ENCODE results near the gene HERC6.
A peak's percentile ranks its signal among the peaks of the same experiment; 100 is the strongest.
"Not testable (repeated sequence)": the region's sequence is repeated elsewhere in the genome, so short reads cannot be mapped to it uniquely, and the experiment has no call there.

Gene HERC6

DNA sequence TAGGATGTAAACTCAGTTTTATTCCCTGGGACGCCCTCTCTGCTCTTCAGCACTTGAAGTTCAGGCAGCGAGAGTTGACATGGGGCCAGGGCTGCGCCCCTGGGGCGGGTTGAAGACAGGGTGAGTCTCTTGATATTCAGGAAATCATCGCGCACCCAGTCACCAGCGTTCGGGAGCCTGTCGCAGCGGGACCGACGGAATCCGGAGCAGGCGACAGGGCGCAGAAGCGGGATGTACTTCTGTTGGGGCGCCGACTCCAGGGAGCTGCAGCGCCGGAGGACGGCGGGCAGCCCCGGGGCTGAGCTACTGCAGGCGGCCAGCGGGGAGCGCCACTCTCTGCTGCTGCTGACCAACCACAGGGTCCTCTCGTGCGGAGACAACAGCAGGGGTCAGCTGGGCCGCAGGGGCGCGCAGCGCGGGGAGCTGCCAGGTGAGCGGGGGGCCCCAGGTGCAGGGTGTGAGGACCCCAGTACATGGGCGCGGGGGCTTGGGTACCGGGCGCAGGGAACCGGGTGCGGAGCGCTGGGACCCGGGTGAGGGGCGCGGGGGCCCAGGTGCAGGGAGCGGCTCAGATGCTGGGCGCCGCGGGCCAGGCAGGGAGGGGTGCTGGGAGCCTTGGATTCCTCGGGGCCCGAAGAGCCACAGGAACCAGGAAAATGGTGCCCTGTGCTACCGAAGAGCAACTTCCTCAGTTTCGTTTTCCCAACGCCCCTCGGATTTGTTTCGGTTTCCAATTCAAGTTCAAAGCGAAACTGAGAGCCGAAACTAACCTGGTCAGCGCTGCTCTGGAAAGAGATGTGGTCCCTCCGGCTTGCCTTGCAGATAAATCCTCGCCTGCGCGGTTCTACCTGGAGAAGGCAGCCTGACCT is at the start of gene HERC6:
Gene HERC6 (plus strand): TSS at position 162 of the 869 bp plus-strand sequence. CDS start 70 bp downstream, at position 232.
- DNase-seq (peak; percentile 78), ATAC-seq (peak; percentile 60)

DNA sequence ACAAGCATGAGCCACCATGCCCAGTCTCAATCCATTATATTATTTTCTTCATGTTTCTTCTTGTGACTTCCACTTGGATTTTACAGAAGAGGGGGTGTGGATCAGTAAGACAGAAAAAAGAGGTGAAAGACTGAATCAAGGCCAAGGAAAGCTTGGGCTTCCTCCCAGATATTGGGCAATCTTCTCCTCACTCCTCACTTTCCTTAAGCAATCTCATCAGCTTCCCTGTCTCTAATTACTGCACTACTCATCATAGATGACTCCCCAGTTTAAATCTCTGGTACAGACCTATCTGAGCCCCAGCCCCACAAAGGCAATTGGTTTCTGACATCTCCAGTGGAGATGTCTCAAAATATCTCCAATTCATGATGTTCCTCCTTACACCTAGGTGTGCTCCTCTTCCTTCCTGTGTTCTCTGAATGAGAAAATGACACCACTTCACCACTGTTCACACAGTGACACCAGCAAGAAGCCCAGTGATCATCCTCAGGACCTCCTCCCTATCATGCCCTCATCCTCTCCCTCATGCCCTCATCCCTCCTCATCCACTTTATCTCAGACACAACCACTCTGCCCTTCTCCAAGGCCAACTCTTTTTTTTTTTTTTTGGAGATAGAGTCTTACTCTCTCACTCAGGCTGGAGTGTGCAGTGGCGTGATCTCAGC is 44.8 kb upstream of the HERC6 start:
- no peak for DNase-seq
- no peak for ATAC-seq

DNA sequence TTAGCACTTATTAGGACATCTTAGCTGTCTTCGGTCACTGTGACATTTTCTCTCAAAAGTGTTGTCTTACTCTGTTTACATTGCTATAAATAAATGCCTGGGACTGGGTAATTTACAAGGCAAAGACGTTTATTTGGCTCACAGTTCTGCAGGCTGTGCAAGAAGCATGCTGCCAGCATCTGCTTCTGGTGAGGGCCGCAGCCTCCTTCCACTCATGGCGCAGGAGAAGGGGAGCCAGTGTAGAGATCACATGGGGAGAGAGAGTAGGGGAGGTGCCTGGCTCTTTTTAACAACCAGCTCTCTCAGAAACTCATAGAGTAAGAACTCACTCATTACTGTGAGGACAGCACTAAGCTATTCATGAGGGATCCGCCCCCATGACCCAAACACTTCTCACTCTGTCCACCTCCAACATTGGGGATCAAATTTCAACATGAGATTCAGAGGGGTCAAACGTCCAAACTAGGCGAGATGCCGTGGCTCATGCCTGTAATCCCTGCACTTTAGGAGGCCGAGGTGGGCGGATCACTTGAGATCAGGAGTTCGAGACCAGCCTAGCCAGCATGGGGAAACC is 43.5 kb upstream of the HERC6 start:
- DNase-seq: no peak
- ATAC-seq: no peak

DNA sequence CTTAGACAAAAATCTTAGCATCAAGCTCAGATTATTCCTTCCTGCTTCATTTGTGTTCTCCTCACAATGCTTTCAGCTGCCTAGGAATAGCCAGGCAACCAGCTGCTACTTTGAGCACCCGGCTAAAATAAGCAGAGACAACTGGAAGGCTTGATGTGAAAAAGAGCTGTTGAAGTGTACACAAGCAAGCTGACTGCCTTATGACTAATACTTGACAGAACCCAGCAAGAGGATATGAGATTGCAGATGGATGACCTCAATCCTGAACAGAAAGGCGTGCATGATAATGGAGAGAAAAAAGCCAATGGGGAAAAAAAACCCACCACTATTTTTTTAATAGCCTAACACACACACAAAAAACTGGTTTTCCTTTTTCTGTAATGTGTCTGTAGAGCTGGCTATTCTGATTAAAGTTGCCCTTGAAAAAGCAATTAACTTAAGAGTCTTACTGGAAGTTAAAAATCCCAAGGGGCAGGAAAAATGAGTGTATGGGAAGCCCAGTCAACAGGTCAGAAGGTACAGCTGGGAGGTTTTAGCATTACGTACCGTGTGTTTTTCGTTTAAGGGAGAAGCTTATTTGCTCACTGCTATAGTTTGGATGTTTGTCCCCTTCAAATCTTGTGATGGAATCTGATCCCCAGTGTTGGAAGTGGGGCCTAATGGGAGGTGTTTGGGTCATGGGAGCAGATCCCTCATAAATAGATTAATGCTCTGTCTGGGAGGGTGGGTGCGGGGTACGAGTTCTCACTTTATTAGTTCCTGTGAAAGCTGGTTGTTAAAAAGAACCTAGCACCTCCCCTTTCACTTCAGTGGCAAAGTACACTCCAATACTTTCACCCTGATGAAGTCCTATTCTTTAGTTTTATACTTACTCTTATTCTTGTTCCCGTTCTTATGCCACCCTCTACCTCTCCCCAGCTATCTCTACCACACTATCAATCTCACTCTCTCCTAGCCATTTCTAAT is 37.1 kb upstream of the HERC6 start:
- DNase-seq (no peak), ATAC-seq (no peak)

DNA sequence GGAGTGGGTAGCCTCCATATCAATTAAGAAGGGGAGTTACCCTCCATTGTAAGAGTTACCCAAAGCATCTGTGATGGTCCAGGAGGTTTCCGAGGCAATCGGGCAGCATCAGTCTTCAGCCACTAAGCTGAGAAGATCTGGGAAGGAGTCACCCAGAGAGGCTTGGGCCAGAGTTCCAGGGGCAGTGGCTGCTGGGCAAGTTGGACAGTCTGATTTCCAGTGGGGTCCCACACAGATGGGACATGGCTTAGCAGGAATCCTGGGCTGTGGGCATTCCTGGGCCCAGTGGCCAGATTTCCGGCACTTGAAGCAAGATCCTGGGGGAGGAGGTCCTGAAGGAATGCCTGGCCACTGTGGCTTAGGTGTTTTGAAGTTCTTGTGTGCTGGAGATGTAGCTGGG is 31.8 kb upstream of the HERC6 start:
- not testable (repeated sequence) for ATAC-seq

DNA sequence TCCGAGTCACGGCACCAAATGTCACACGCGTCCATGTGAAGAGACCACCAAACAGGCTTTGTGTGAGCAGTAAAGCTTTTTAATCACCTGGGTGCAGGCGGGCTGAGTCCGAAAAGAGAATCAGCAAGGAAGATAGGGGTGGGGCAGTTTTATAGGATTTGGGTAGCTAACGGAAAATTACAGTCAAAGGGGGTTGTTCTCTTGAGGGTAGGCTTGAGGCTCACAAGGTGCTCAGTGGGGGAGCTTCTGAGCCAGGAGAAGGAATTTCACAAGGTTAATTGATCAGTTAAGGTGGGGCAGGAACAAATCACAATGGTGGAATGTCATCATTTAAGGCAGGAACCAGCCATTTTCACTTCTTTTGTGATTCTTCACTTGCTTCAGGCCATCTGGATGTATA is 29.9 kb upstream of the HERC6 start:
- not testable (repeated sequence) for ATAC-seq, DNase-seq

More for the DNA sequence above, 31.8 kb upstream of the HERC6 start:
- DNase-seq: not testable (repeated sequence)

DNA sequence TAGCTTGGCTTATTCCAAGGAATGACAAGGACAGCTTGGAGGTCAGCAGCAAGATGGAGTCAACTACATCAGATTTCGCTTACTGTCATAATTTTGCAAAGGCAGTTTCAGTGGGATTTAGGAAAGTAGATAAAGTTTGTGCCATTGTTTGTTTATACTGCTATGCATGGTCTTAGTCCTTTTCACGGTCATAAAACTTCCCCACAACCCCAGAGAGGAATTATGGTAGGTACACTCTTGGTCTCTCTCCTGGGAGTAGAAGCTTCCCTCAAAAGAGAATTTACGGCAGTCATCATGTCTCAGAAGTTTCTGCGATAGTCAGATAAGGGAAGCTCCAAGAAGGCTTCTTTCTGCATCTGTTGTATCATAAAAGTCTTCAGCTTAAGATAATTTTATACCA is 27.9 kb upstream of the HERC6 start:
- ATAC-seq (no peak), DNase-seq (no peak)

DNA sequence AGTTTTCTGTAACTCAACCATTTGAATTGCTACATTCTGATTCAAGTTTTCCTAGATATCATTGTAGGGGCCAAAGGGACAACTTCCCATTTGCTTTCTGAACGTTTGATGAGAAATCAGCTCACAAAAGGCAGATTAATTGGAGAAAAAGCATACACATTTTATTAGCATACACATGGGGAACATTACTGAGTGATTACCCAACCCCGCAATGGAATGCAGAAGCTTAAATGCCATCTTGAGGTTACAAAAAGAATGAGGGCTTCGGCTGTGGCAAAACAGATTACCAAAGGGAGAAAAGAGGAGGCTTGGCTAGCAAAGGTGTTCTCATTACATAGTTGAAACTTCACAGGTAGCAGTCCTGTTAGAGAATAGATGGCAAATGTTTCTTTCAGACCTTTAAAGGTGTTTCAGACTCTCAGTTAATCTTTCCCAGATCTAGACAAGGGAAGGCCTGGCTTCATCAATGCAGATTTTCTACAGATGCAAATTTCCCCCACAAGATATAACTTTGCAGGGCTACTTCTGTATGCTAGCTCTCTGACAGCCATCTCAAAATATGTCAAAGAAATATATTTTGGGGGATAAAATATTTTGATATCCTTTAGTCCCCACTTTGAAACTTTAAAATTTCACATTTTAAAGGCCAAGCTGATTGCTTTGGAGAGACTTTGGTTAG is 26.5 kb upstream of the HERC6 start:
- no peak for ATAC-seq
- DNase-seq: no peak

DNA sequence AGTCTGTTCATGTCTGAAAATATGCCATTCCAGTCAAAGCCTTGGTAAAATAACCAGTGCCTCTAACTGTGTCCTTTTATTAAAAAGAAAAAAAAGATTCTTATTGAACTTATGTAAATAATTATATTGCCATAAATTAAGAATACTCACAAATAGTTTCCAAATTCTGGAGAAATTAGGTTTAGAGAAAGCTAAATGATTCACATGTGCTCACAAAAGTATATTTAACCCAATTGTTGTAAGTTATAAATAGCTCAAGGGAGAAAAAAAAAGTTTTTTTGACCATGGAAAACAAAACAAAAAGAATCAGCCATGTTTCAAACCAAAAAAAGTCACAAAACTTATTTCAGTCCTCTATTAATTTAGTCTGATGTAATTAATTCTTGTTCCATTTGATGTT is 25.3 kb upstream of the HERC6 start:
- no peak for ATAC-seq
- no peak for DNase-seq

DNA sequence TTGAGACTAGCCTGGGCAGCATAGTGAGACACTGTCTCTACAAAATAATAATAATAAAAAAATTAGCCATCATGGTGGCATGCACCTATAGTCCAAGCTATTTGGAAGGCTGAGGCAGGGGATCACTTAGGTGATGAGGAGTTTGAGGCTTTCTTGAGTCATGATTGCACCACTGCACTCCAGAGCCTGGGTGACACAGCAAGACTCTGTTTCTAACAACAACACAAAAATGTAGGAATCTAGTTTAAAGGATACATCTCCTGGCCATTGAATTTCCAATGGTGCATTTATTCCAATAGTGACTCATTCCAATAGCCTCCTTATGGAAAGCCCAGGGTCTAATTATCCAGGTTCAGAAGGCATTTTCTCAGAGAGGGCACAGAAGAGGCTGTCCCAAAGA is 21.9 kb upstream of the HERC6 start:
- DNase-seq (no peak), ATAC-seq (no peak)

DNA sequence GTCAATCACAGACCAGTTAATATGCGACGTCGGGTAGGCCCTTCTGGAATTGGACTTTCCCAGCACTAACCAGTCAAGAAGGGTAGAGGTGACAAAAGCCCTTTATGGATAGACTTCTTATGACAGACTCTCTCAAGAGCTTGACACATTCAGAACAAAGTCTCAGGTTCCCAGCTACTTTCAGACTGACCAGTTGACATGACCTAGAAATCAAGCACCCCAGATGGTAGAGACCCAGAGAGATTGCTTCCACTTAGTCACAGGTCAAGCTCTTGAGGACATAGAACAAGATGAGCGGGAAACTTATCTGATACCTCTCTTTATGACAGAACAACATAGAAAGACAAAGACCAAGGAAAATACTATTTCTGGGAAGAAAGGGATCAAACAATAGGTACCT is 21.4 kb upstream of the HERC6 start:
- no peak for ATAC-seq

DNA sequence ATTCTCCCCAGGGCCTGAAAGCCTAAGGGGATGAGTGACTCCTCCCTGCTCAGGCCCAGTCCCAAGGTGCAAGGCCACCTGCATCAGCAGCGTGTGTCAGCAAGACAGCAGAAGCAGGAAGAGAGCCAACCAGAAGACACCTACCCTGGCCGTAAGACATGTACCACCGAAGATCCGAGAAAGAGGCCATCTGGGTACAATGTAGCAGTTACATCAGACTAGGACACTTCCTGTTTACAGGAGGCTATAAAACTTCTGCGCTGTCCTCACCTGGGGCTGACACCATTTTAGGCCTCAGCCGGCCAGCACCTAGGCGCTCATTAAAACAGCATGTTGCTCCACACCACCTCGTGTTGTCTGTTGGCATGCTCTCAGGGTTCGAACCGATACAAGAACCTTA is 19.1 kb upstream of the HERC6 start:
- ATAC-seq (no peak), DNase-seq (no peak)

More for the DNA sequence above, 21.4 kb upstream of the HERC6 start:
- DNase-seq: no peak

DNA sequence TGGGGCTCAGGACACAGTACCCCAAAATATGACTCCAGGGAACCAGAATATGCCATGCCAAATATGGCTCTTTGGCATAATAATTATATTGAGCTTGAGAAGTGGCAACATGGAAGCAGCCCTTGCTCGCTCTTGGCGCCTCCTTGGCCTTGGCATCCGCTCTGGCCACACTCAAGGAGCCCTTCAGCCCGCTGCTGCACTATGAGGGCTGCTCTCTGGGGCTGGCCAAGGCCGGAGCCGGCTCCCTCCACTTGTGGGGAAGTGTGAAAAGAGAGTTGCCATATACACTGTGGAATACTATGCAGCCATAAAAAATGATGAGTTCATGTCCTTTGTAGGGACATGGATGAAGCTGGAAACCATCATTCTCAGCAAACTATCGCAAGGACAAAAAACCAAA is 18.4 kb upstream of the HERC6 start:
- ATAC-seq (no peak), DNase-seq (no peak)

DNA sequence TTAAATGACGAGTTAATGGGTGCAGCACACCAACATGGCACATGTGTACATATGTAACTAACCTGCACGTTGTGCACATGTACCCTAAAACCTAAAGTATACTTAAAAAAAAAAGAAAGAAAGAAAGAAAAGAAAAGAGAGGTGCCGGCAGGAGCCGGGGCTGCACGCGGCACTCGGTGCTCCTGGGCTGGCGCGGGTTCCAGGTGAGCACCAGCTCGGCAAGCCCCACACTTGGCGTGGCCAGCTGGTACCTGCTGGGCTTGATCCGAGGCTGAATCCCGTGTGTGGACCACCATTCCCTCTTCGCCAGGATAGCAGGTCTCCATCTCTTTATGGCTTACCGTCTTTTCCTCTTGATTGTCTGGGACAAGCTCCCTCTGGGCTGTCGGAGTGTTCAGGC is 17.9 kb upstream of the HERC6 start:
- ATAC-seq (no peak), DNase-seq (no peak)

DNA sequence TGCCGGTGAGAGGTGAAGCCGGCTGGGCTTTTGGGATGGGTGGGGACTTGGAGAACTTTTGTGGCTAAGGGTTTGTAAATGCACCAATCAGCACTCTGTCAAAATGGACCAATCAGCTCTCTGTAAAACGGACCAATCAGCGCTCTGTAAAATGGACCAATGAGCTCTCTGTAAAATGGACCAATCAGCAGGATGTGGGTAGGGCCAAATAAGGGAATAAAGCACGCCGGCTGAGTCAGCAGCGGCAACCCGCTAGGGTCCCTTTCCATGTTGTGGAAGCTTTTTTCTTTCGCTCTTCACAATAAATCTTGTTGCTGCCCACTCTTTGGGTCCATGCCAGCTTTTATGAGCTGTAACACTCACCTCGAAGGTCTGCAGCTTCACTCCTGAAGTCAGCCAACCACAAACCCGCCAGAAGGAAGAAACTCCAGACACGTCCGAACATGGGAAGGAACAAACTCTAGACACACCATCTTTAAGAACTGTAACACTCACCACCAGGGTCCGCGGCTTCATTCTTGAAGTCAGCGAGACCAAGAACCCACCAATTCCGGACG is 17.4 kb upstream of the HERC6 start:
- ATAC-seq, DNase-seq: not testable (repeated sequence)

DNA sequence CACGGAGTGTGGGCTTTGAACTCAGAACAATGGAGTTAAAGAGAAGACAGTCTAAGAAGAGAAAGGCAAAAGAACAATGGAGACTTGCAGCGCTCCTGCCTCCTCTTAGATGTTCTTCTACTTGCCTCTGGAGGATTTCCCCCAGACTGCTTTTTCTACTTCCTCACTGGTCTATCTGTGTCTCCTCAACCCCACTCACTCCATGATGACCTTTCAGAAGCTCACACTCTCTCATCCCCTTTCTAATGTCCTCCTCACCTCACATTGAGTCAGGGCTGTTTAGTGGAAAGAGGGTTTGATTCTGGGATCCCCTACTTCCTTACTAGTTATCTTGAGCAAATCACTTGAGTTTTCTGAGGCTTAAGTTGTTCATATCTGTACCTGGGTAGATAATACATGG is 12.2 kb upstream of the HERC6 start:
- ATAC-seq: peak; percentile 68

DNA sequence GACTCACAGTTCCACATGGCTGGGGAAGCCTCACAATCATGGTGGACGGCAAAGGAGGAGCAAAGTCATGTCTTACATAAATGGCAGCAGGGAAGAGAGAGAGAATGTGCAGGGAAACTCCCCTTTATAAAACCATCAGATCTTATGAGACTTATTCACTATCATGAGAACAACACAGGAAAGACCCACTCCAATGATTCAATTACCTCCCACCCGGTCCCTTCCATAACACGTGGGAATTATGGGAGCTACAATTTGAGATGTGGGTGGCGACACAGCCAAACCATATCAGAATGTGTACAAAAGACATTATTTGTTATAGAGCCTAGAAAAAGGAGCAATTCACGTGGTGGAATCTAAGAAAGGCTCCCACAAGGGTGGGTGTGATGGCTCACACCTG is 10.8 kb upstream of the HERC6 start:
- ATAC-seq (no peak), DNase-seq (no peak)

More for the DNA sequence above, 12.2 kb upstream of the HERC6 start:
- DNase-seq: no peak

DNA sequence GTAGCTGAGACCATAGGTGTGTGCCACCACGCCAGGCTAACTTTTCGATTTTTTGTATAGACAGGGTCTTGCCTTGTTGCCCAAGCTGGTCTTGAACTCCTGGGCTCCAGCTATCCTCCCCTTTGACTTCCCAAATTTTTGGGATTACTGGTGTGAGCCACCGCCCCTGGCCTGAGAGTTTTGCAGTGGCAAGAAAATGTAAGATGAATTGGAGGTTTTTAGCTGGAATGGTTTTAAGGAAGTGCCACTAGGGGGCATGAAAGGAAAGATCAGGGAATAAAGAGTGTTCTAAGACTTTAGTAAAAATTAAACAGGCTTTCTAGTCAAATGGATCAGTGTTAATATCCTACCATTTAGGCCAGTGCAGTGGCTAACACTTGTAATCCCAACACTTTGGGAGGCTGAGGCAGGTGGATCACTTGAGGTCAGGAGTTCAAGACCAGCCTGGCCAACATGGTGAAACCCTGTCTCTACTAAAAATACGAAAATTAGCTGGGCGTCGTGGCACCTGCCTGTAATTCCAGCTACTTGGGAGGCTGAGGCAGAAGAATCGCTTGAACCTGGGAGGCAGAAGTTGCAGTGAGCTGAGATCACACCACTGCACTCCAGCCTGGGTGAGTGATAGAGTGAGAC is 9.4 kb upstream of the HERC6 start:
- not testable (repeated sequence) for DNase-seq

DNA sequence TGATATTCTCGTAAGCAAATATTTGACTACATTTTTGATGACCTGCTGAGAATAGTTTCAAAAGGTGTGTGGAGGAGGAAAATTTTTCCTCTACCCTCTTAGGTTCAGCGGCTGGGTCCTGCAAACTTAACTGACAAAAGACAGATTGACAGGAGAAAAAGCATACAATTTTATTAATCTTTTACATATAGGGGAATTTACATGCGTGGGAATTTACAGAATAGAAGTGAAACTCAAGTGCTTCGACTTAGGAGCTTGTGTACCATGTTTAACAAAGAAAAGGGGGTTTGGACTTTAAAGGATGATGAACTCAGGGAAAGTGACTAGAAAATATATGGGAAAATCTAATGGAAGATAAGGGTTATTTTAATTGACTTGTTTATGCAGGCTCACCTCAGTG is 2.5 kb downstream of the HERC6 start:
- no peak for ATAC-seq
- no peak for DNase-seq

More for the DNA sequence above, 9.4 kb upstream of the HERC6 start:
- ATAC-seq: not testable (repeated sequence)

DNA sequence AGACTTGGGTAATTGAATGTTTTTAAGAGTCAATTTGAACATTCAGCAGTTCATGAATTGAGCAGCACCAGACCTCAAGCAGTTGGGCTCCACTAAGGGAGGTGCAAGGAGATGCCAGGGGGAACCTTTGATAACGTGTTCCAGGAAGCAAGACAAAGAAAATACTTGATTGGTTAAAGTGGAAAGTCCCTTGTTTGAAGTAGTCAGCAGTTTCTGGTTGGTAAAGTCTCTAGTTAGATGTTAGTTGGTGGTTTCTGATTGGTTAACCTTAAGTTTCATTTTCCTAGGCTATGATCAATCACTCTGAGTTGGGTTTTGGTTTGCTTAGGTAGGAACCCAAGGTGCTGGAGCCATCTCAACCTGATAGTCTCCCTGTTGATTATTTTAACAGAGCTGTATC is 4.0 kb downstream of the HERC6 start:
- DNase-seq: peak; percentile 49
- peak; percentile 88 for ATAC-seq

All from stimulated activated naive CD8-positive, alpha-beta T cell treated with anti-CD3 and anti-CD28 coated beads, Interleukin-15, Interleukin-2, amounts not matched to agents 100 U/mL and 50 U/mL, for 24 hours (primary cell).